H1 (cell line): ENCODE data around the gene ARHGAP21.

ENCODE experiments used
- CREB1 ChIP-seq: IDR thresholded peaks from 2 replicates; pipeline ENCODE4 v1.6.1; 2012; ENCODE audit warnings: inconsistent platforms
- CTCF ChIP-seq, 3 experiments: IDR thresholded peaks; 1 replicate in 2 of 3; 2 replicates in 1 of 3; pipeline versions ENCODE4 v1.5.1 to v1.6.1; 2011; ENCODE audit warnings: low read length in 3 of 3, mild to moderate bottlenecking in 3 of 3, inconsistent platforms in 2 of 3, low read depth in 1 of 3, moderate library complexity in 1 of 3; ENCODE audit not compliant: insufficient read depth in 1 of 3; ENCODE audit errors: control extremely low read depth in 1 of 3
- EP300 ChIP-seq, 2 experiments: IDR thresholded peaks; 1 replicate in 1 of 2; 2 replicates in 1 of 2; pipeline ENCODE4 v1.6.1; 2011 to 2012; ENCODE audit warnings: low read depth in 2 of 2, low read length in 2 of 2, mild to moderate bottlenecking in 2 of 2, borderline replicate concordance in 1 of 2, inconsistent platforms in 1 of 2, moderate library complexity in 1 of 2
- HDAC6 ChIP-seq: IDR thresholded peaks from one replicate; pipeline ENCODE4 v1.7.1; 2012; ENCODE audit warnings: low read depth, mild to moderate bottlenecking, inconsistent platforms, low read length, moderate library complexity
- RAD21 ChIP-seq, 2 experiments: IDR thresholded peaks in 1 of 2; conservative IDR thresholded peaks in 1 of 2; 2 replicates each; pipeline ENCODE4 v1.6.1; 2011; ENCODE audit warnings: low read depth in 2 of 2, low read length in 2 of 2, improper control_type of control experiment in 1 of 2, inconsistent platforms in 1 of 2, mild to moderate bottlenecking in 1 of 2, moderate library complexity in 1 of 2
- RNF2 ChIP-seq: fragments of 200-900, 300-1000 bp; sonication (generic); IDR thresholded peaks from 2 replicates; pipeline ENCODE4 v1.7.1; 2016; ENCODE audit warnings: borderline replicate concordance, low read depth, mild to moderate bottlenecking, antibody characterized with exemption, low read length; ENCODE audit not compliant: poor library complexity, severe bottlenecking; ENCODE audit errors: missing control alignments
- RXRA ChIP-seq: IDR thresholded peaks from 2 replicates; pipeline ENCODE4 v1.6.1; 2011; ENCODE audit warnings: low read depth, mild to moderate bottlenecking, low read length, moderate library complexity; ENCODE audit not compliant: insufficient read depth
- TAF1 ChIP-seq: IDR thresholded peaks from 2 replicates; pipeline ENCODE4 v1.6.1; 2011; ENCODE audit warnings: mild to moderate bottlenecking, low read depth, low read length
- TF ChIP-seq, protein P1 (sequence below): IDR thresholded peaks from 2 replicates; pipeline ENCODE4 v1.6.1; 2011; ENCODE audit warnings: low read depth, mild to moderate bottlenecking, low read length; ENCODE audit not compliant: insufficient read depth

DNA sequence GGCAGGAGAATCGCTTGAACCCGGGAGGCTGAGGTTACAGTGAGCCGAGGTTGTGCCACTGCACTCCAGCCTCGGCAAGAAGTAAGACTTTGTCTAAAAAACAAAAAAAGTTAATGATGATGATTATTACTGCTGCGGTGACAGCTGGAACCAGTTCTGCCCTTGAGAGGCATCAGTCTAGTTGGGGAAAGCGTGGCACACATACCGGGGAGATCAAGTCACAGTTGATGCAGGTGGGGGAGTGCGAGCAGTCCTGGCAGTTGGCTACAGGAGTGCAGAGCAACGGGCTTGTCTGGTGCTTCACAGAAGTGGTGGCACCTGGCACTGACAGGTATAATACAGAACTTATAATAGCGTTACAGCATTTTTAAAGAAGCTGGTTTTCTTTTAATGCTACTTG, 173.0 kb downstream of the ARHGAP21 start:
- no peak for TF ChIP-seq RAD21 (IDR thresholded peaks at IDR 0.05 in 1 of 2, conservative IDR thresholded peaks at IDR 0.05 in 1 of 2; ENCODE audit: low read depth in 2 of 2, low read length in 2 of 2)
- no peak for TF ChIP-seq RXRA
- TF ChIP-seq, protein P1, sequence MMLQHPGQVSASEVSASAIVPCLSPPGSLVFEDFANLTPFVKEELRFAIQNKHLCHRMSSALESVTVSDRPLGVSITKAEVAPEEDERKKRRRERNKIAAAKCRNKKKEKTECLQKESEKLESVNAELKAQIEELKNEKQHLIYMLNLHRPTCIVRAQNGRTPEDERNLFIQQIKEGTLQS, result no peak
- no peak for TF ChIP-seq RNF2
- TF ChIP-seq CTCF (IDR thresholded peaks at IDR 0.05; ENCODE audit: control extremely low read depth in 1 of 3, insufficient read depth in 1 of 3, low read depth in 1 of 3, low read length in 3 of 3), result no peak
- no peak for TF ChIP-seq TAF1
- no peak for TF ChIP-seq EP300 (IDR thresholded peaks at IDR 0.05; ENCODE audit: borderline replicate concordance in 1 of 2, low read depth in 2 of 2, low read length in 2 of 2)
- no peak for TF ChIP-seq HDAC6
- TF ChIP-seq CREB1, result no peak
